GM10266 (cell line): ENCODE results near the gene TRAPPC2.

Experiments used
- DNase-seq: peaks from one replicate; pipeline ENCODE4 v3.0.0; 2012; ENCODE audit errors: extremely low spot score
- CTCF ChIP-seq: IDR thresholded peaks from 2 replicates; pipeline ENCODE4 v1.5.1; 2012; ENCODE audit warnings: mild to moderate bottlenecking, low read depth; ENCODE audit not compliant: control insufficient read depth, insufficient read depth; ENCODE audit errors: missing control alignments

Gene TRAPPC2

GRCh38 chrX:13734278-13735172 lies at the start of gene TRAPPC2, which contains the start of gene OFD1:
TSS of gene TRAPPC2 (minus strand) at chrX:13734620. CDS start at chrX:13719963, 14,657 bp downstream.
TSS of gene OFD1 (plus strand) at chrX:13734748. CDS start at chrX:13735072, 324 bp downstream.
- TF ChIP-seq CTCF, result no peak
- DNase-seq, result peak; percentile 78

- no peak for DNase-seq
- no peak for TF ChIP-seq CTCF
These were observed 46.5 kb upstream of the TRAPPC2 start for GRCh38 chrX:13780868-13781427.

GRCh38 chrX:13778916-13779315 lies 44.5 kb upstream of the TRAPPC2 start:
- no peak for DNase-seq
- no peak for TF ChIP-seq CTCF

GRCh38 chrX:13776387-13776786 lies 42.0 kb upstream of the TRAPPC2 start:
- DNase-seq, result no peak
- TF ChIP-seq CTCF, result no peak

- DNase-seq, result no peak
- no peak for TF ChIP-seq CTCF
These were observed 41.4 kb upstream of the TRAPPC2 start for GRCh38 chrX:13775837-13776236.

GRCh38 chrX:13774696-13775095 lies 40.3 kb upstream of the TRAPPC2 start:
- TF ChIP-seq CTCF, result no peak
- no peak for DNase-seq

- TF ChIP-seq CTCF, result no peak
- no peak for DNase-seq
These were observed 35.7 kb upstream of the TRAPPC2 start for GRCh38 chrX:13770013-13770535.
